GM12874 (cell line): ENCODE results near the gene CSMD2.

Source experiments
- CTCF ChIP-seq: IDR thresholded peaks from 2 replicates; pipeline ENCODE4 v1.5.1; 2011; ENCODE audit warnings: low read depth, mild to moderate bottlenecking, control low read depth, low read length, moderate library complexity; ENCODE audit not compliant: insufficient read depth

Gene CSMD2

GRCh38 chr1:33706634-33707255, 458.3 kb downstream of the CSMD2 start:
- no peak for TF ChIP-seq CTCF

- no peak for TF ChIP-seq CTCF
Measured at GRCh38 chr1:33703464-33703863, 461.6 kb downstream of the CSMD2 start.

GRCh38 chr1:33698361-33699035, 466.5 kb downstream of the CSMD2 start:
- no peak for TF ChIP-seq CTCF

- TF ChIP-seq CTCF: no peak
Measured at GRCh38 chr1:33697816-33698215, 467.2 kb downstream of the CSMD2 start.

- no peak for TF ChIP-seq CTCF
Measured at GRCh38 chr1:33696962-33697361, 468.1 kb downstream of the CSMD2 start.

GRCh38 chr1:33696311-33696710, 468.7 kb downstream of the CSMD2 start:
- no peak for TF ChIP-seq CTCF

GRCh38 chr1:33692206-33693188, 472.5 kb downstream of the CSMD2 start:
- TF ChIP-seq CTCF: no peak
